Gastrocnemius medialis (tissue), 4 donors: Measurements from ENCODE around the gene KPNA2.

Experiments used
- POLR2A ChIP-seq, 2 donors: fragments of 450-650 bp; IDR thresholded peaks; one replicate each; pipeline ENCODE4 v1.6.1; 2017; ENCODE audit warnings: antibody characterized with exemption in 2 of 2, mild to moderate bottlenecking in 2 of 2, moderate library complexity in 2 of 2
- TF ChIP-seq, protein P1 (sequence below), 5 experiments: fragments of 450-650 bp in 3 of 5; fragments of 200-600 bp in 2 of 5; sonication (generic) in 2 of 5; IDR thresholded peaks in 4 of 5; conservative IDR thresholded peaks in 1 of 5; 1 replicate in 4 of 5; 2 replicates in 1 of 5; pipeline ENCODE4 v1.5.1; 2016 to 2019; ENCODE audit warnings: antibody characterized with exemption in 5 of 5, mild to moderate bottlenecking in 3 of 5, moderate library complexity in 3 of 5

DNA sequence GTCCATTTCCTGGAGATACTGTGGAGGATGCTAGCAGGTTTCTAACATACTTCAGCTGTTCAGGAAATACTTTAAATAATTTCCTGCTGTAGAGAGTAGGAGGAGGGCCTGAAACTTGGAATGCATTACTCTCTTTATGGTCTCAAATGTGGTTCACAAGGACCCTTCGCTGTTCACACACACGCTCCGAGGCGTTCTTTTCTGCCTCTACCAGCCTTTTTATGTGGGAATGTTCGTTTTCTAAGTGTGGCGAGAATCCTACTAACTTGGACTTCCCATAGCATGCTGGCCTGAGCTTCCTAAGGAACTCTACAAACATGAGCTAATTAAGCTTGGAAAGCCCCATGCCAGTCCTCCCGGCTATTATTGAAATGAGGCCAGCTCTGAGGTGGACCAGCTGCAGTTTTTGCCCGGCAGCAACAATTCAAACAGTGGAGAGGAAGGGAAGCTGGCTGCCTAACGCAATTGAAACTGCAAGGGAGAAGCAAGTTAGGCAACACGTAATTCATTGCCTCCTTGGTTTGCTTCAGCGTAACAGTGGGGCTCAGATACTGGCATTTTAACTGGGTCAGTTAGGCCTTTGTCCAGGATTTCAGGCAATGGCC, 18.9 kb downstream of the KPNA2 start:
- TF ChIP-seq, protein P1, sequence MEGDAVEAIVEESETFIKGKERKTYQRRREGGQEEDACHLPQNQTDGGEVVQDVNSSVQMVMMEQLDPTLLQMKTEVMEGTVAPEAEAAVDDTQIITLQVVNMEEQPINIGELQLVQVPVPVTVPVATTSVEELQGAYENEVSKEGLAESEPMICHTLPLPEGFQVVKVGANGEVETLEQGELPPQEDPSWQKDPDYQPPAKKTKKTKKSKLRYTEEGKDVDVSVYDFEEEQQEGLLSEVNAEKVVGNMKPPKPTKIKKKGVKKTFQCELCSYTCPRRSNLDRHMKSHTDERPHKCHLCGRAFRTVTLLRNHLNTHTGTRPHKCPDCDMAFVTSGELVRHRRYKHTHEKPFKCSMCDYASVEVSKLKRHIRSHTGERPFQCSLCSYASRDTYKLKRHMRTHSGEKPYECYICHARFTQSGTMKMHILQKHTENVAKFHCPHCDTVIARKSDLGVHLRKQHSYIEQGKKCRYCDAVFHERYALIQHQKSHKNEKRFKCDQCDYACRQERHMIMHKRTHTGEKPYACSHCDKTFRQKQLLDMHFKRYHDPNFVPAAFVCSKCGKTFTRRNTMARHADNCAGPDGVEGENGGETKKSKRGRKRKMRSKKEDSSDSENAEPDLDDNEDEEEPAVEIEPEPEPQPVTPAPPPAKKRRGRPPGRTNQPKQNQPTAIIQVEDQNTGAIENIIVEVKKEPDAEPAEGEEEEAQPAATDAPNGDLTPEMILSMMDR (IDR thresholded peaks at IDR 0.05 in 4 of 5, conservative IDR thresholded peaks at IDR 0.05 in 1 of 5): no peak
- no peak for TF ChIP-seq POLR2A (IDR thresholded peaks at IDR 0.05)
